DOHH2 (cell line): ENCODE measurements around the gene MLLT3.

Experiments used
- H3F3A ChIP-seq: fragments of 200-600 bp; sonication (generic), shearing (Covaris generic); 2 replicates; pipeline ENCODE4 v1.6.0; 2016; ENCODE audit warnings: antibody characterized with exemption, mild to moderate bottlenecking; ENCODE audit not compliant: control insufficient read depth, insufficient read depth
- H3K27ac ChIP-seq: fragments of 200-600 bp; sonication (generic); 2 replicates; pipeline ENCODE4 v1.5.1; 2014; ENCODE audit warnings: low read depth, mild to moderate bottlenecking, low read length, moderate library complexity
- H3K27me3 ChIP-seq: fragments of 200-600 bp; sonication (generic); 2 replicates; pipeline ENCODE4 v1.6.1; 2014; ENCODE audit warnings: mild to moderate bottlenecking, low read length, mixed read lengths; ENCODE audit not compliant: control insufficient read depth
- H3K36me3 ChIP-seq: fragments of 200-600 bp; sonication (generic); 2 replicates; pipeline ENCODE4 v1.6.1; 2014; ENCODE audit warnings: mild to moderate bottlenecking, low read length, moderate library complexity, mixed read lengths; ENCODE audit not compliant: control insufficient read depth
- H3K4me1 ChIP-seq: fragments of 200-600 bp; sonication (generic); 2 replicates; pipeline ENCODE4 v1.6.1; 2014; ENCODE audit warnings: mild to moderate bottlenecking, low read length, mixed read lengths; ENCODE audit not compliant: control insufficient read depth
- H3K4me2 ChIP-seq: fragments of 200-600 bp; sonication (generic); 2 replicates; pipeline ENCODE4 v1.6.0; 2014; ENCODE audit warnings: mild to moderate bottlenecking, low read length, moderate library complexity
- H3K4me3 ChIP-seq: fragments of 200-600 bp; sonication (generic); 2 replicates; pipeline ENCODE4 v1.5.1; 2014; ENCODE audit warnings: mild to moderate bottlenecking, low read length, mixed read lengths
- H3K79me2 ChIP-seq: fragments of 200-600 bp; sonication (generic); 2 replicates; pipeline ENCODE4 v1.6.1; 2014; ENCODE audit warnings: mild to moderate bottlenecking, low read length, mixed read lengths; ENCODE audit not compliant: control insufficient read depth
- H3K9me2 ChIP-seq: fragments of 200-600 bp; sonication (generic); replicated peaks from 2 replicates; pipeline ENCODE4 v1.6.1; 2014; ENCODE audit warnings: mild to moderate bottlenecking, low read length, mixed read lengths; ENCODE audit not compliant: control insufficient read depth
- H3K9me3 ChIP-seq: fragments of 200-600 bp; sonication (generic); 2 replicates; pipeline ENCODE4 v1.6.1; 2014; ENCODE audit warnings: antibody characterized with exemption, low read length, mixed read lengths; ENCODE audit not compliant: control insufficient read depth, insufficient read depth
- H4K20me1 ChIP-seq: fragments of 200-600 bp; sonication (generic); 2 replicates; pipeline ENCODE4 v1.6.0; 2014; ENCODE audit warnings: low read depth, mild to moderate bottlenecking, antibody characterized with exemption, low read length, moderate library complexity; ENCODE audit not compliant: control insufficient read depth, insufficient read depth
- EZH2phosphoT487 ChIP-seq: fragments of 200-600 bp; sonication (generic); IDR thresholded peaks from 2 replicates; pipeline ENCODE4 v1.6.1; 2017; ENCODE audit warnings: borderline replicate concordance, mild to moderate bottlenecking, antibody characterized with exemption, low read length, moderate library complexity, mixed read lengths
- TF ChIP-seq, protein P1 (sequence below): fragments of 200-600 bp; sonication (generic); IDR thresholded peaks from one replicate; pipeline ENCODE4 v1.5.1; 2014; ENCODE audit warnings: antibody characterized with exemption, mild to moderate bottlenecking, low read depth, low read length; ENCODE audit not compliant: poor library complexity, severe bottlenecking

MLLT3 gene

DNA sequence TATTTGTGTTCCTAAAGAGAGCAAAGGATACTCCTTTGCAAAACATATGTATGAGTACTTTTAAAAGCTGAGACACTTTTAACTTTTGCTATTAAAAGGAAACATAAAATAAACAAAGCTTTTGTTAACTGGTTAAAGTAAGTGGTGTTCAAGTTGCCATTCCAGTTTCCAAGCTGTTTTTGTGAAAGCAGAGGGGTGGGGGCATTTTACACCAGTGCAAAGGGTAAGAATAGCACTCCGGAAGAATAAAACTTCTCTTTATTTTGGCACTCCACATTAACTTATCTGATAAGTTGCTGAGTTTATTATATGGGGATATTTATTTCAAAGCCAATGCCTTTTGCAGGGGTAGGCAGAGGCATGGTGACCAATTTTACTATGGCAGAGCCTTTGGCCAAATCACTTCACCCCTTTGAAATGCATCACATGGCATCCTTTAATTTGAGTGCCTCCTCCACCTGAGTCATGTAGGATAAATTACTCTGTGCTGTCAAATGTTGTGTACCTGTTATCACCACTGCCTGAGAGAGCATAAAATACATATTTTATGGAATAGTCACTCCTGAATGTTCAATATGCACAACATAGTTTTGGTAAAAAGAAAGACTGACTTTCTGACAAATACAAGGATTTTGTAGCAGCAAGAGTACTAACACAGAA, 62.9 kb downstream of the MLLT3 start:
- Histone ChIP-seq H3K4me2 (no peak overlapping the region), H3K27me3 (no peaks in the 10 kb centered on the region), H3K4me1 (no peaks in the 10 kb centered on the region), H4K20me1 (no peaks in the 10 kb centered on the region), H3K27ac (no peak overlapping the region), H3K4me3 (no peak overlapping the region), H3K79me2 (no peaks in the 10 kb centered on the region), H3F3A (no peaks in the 10 kb centered on the region), H3K36me3 (no peaks in the 10 kb centered on the region), H3K9me2 (no peaks in the 10 kb centered on the region), H3K9me3 (no peaks in the 10 kb centered on the region)
- no peak for TF ChIP-seq EZH2phosphoT487
- TF ChIP-seq, protein P1, sequence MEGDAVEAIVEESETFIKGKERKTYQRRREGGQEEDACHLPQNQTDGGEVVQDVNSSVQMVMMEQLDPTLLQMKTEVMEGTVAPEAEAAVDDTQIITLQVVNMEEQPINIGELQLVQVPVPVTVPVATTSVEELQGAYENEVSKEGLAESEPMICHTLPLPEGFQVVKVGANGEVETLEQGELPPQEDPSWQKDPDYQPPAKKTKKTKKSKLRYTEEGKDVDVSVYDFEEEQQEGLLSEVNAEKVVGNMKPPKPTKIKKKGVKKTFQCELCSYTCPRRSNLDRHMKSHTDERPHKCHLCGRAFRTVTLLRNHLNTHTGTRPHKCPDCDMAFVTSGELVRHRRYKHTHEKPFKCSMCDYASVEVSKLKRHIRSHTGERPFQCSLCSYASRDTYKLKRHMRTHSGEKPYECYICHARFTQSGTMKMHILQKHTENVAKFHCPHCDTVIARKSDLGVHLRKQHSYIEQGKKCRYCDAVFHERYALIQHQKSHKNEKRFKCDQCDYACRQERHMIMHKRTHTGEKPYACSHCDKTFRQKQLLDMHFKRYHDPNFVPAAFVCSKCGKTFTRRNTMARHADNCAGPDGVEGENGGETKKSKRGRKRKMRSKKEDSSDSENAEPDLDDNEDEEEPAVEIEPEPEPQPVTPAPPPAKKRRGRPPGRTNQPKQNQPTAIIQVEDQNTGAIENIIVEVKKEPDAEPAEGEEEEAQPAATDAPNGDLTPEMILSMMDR, result no peak

DNA sequence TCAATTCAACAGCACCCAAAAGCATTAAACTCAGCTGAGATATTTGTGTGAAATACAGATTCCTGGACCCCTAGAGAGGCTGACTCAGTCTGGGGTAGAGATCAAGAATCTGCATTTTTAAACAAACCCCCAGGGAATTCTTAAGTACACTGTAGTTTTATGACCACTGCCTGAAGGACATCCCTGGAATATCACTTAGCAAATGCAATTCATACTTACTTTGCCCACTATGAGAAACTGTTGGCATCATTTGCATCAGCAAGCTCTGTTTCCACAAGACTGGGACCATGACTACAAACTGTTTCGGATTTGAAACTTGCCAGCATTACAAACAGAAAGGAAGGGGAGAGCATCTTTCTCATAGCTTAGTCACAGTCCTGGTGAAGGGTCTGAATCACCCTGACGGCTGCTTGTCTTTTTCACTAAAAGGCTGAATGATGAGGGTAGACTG, 63.7 kb downstream of the MLLT3 start:
- Histone ChIP-seq H3K4me1 (no peaks in the 10 kb centered on the region), H3K36me3 (no peaks in the 10 kb centered on the region), H3K79me2 (no peaks in the 10 kb centered on the region), H3F3A (no peaks in the 10 kb centered on the region), H3K4me3 (no peak overlapping the region), H3K4me2 (no peak overlapping the region), H3K27me3 (no peaks in the 10 kb centered on the region), H3K27ac (no peak overlapping the region), H4K20me1 (no peaks in the 10 kb centered on the region), H3K9me2 (no peaks in the 10 kb centered on the region), H3K9me3 (no peaks in the 10 kb centered on the region)
- no peak for TF ChIP-seq EZH2phosphoT487
- TF ChIP-seq, protein P1, result no peak

DNA sequence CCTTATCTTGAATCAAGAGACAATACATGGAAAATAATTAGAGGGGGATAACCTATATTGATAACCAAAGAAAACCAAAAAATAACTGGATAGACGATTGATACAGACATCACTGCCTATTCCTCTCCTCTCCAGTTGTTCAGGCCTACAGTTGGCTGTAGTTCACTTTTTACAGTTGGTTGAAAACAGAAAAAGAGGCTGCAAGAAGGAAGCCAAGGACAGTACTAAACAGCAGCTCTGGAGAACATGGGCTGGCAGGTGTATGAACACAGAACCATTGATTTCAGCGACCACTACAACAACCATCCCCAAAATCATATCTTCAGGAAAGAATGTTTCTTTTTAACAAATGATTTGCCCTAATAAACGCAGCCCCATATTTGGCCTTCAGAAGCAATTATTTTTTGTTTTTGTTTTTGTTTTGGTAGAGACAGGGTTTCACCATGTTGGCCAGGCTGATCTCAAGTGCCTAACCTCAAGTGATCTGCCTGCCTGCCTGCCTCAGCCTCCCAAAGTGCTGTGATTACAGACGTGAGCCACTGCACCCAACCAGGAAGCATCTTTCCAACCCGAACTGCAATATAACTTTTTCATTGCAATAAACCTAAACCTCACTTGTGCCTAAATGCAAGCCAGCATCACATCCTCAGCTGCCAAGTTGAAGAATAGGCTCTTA, 64.3 kb downstream of the MLLT3 start:
- no peak for TF ChIP-seq EZH2phosphoT487
- TF ChIP-seq, protein P1, result no peak
- Histone ChIP-seq H3K27me3 (no peaks in the 10 kb centered on the region), H3F3A (no peaks in the 10 kb centered on the region), H3K9me3 (no peaks in the 10 kb centered on the region), H3K4me1 (no peaks in the 10 kb centered on the region), H3K79me2 (no peaks in the 10 kb centered on the region), H3K9me2 (no peaks in the 10 kb centered on the region), H3K4me2 (no peak overlapping the region), H3K36me3 (no peaks in the 10 kb centered on the region), H3K4me3 (no peak overlapping the region), H3K27ac (no peak overlapping the region), H4K20me1 (no peaks in the 10 kb centered on the region)
